Measurements from ENCODE around the gene SBF2. TPM values are rescaled to one million over a fixed set of nuclear protein-coding genes. Genes with fewer than 3 reads are reported as not detected.

Gene SBF2
- 6.9 TPM for polyA plus RNA-seq (2012; ENCODE audit: missing spikeins)

DNA sequence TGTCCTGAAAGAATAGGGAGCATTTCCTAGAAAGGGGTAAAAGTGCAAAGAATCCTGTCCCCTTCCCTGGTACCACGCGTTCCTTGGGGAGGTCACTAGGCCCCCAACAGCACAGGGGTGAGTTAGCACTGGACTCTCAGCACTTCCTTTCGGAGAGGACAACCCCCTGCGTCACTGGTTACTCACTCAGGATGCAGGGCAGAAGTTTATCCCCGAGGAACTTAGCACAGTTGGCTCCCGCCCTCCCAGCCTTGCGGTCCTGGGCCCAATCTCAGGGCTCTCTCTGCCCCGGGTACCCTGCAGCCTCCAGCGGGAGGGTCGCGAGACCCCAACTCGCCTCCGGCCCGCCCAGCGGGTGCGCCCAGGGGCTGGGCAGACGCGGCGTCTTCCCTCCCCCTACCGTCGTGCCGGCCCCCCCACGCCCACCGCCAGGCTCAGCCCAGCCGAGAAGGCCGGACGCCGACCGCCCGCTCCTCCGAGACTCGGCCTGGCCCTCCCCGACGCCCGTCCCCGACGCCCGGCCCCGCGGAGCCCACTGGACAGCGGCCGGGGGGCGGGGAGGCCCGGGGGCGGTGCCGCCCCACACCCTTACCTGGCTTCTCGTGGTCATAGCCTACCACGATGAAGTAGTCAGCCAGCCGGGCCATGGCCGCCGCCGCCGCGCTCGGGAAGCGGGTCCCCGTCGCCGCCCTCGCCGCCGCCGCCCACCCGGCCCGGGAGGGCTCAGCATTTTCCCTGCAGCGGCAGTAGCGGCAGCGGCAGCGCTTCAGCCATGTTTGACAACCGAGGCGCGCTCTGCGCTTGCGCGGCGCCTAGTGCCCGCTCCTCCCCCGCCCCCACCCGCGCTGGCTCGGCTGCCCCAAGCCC is at the start of gene SBF2:
Gene SBF2, minus strand, starts transcription at position 797 of the 867 bp plus-strand sequence. Its CDS starts 150 bp downstream, at position 647.
- FAIRE-seq = peak; percentile 87
- TF ChIP-seq TAF1 (IDR thresholded peaks at IDR 0.05; ENCODE audit: borderline replicate concordance, low read depth, low read length) (no peak), POLR2AphosphoS5 (IDR thresholded peaks at IDR 0.05; ENCODE audit: low read depth, low read length) (no peak), POLR2A (IDR thresholded peaks at IDR 0.05; ENCODE audit: low read depth, low read length) (no peak; the same call in 1 of the 2 replicates)
- DNase-seq (ENCODE audit: insufficient read length) = peak; percentile 67

DNA sequence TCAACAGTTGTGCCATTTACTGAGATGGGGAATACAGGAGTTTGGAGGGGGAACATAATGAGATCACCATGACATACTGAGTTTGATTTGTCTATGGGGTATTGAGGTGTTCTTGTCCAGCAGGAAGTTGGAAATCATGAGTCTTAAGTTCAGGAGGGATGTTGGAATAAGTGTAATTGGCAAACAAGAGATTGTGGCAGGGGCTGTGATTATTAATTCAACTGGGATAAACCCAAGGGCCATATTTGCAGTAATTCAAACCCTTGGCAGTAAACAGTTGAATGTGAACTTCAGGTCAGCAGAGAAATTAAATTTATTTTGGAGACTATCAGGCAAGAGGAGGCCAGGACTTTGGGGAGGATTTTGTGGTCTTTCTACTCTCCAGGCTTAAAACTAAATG is 44.3 kb upstream of the SBF2 start:
- no peak for TF ChIP-seq POLR2AphosphoS5 (IDR thresholded peaks at IDR 0.05; ENCODE audit: low read depth, low read length)
- TF ChIP-seq POLR2A (IDR thresholded peaks at IDR 0.05; ENCODE audit: low read depth, low read length) = no peak
- no peak for TF ChIP-seq TAF1 (IDR thresholded peaks at IDR 0.05; ENCODE audit: borderline replicate concordance, low read depth, low read length)
- FAIRE-seq = no peak

DNA sequence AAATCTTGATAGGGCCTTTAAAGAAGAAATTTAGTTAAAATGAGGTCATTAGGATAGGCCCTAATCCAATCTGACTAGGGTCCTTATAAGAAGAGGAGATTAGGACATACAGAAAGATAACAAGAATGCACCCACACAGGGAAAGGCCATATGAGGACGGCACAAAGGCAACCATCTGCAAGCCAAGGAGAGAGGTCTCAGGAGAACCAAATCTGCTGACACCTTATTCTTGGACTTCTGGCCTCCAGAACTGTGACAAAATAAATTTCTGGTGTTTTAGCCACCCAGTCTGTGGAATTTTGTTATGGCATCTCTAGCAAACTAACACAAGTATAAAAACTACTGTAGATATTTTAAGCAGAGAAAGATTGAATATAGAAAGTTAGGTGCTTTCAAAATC is 39.5 kb upstream of the SBF2 start:
- no peak for FAIRE-seq
- no peak for TF ChIP-seq POLR2AphosphoS5 (IDR thresholded peaks at IDR 0.05; ENCODE audit: low read depth, low read length)
- TF ChIP-seq POLR2A (IDR thresholded peaks at IDR 0.05; ENCODE audit: low read depth, low read length) = no peak
- no peak for TF ChIP-seq TAF1 (IDR thresholded peaks at IDR 0.05; ENCODE audit: borderline replicate concordance, low read depth, low read length)
- no peak for DNase-seq (ENCODE audit: insufficient read length)

More for the DNA sequence above, 44.3 kb upstream of the SBF2 start:
- DNase-seq (ENCODE audit: insufficient read length) = no peak

DNA sequence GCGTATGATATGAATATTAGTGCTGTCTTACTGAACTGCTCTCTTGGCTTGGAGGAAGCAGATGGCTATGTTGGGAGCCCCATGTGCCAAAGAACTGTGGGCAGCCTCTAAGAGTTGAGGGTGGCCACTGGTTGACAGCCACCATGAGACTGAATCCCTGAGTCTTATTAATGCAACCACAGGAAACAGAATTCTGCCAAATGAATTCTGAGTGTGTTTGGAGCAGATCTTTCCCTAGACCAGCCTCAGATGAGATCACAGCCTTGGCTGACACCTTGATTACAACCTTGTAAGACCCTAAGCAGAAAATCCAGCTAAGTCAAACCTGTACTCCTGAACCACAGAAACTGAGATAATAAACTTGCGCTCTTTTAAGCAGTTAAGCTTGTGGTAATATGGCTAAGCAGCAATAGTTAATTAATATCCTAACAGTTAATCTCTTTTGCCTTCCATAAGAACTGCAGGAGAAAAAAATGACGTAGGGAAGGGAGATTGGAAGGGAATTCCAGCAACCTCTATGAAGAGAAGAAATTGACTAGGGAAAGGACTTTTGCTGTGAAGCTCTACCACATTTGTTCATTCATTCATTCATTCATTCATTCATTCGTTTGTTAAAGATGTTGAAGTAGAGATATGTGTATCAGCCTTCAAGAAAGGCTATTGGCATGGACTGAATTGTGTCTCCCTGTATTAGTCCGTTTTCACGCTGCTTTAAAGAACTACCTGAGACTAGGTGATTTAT is 37.7 kb upstream of the SBF2 start:
- FAIRE-seq (peak; percentile 33), DNase-seq (ENCODE audit: insufficient read length) (no peak)
- TF ChIP-seq POLR2A (IDR thresholded peaks at IDR 0.05; ENCODE audit: low read depth, low read length) (no peak), POLR2AphosphoS5 (IDR thresholded peaks at IDR 0.05; ENCODE audit: low read depth, low read length) (no peak), TAF1 (IDR thresholded peaks at IDR 0.05; ENCODE audit: borderline replicate concordance, low read depth, low read length) (no peak)

DNA sequence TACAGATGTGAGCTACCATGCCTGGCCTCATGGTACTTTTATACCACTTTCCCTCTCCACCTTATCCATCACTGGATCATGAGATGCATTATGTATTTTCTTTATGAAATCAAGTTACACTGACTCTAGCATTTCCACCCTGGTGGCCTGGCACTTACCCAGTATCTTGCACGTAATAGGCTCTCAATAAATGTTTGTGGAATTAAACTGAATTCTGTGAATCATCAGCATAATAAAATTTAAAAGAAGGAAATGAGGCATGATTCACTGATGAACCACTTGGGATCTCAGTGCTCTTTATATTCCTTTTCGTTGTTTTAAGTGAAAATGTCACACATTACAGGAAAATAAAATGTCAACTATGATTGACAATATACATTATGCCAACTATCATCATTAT is 35.9 kb upstream of the SBF2 start:
- TF ChIP-seq TAF1 (IDR thresholded peaks at IDR 0.05; ENCODE audit: borderline replicate concordance, low read depth, low read length) (no peak), POLR2A (IDR thresholded peaks at IDR 0.05; ENCODE audit: low read depth, low read length) (no peak), POLR2AphosphoS5 (IDR thresholded peaks at IDR 0.05; ENCODE audit: low read depth, low read length) (no peak)
- no peak for DNase-seq (ENCODE audit: insufficient read length)
- no peak for FAIRE-seq

DNA sequence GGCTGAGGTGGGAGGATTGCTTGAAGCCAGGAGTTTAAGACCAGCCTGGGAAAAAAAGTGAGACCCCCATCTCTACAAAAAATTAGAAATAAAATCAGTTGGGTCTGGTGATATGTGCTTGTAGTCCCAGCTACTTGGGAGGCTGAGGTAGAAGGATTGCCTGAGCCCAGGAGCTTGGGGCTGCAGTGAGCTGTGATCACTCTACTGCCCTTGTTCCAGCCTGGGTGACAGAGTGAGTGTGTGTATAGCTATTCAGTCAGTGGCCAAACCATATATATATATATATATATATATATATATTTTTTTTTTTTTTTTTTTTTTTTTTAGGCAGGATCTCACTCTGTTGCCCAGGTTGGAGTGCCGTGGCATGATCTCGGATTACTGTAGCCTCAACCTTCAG is 35.3 kb upstream of the SBF2 start:
- FAIRE-seq (no peak), DNase-seq (ENCODE audit: insufficient read length) (no peak)
- no peak for TF ChIP-seq POLR2AphosphoS5 (IDR thresholded peaks at IDR 0.05; ENCODE audit: low read depth, low read length)
- no peak for TF ChIP-seq POLR2A (IDR thresholded peaks at IDR 0.05; ENCODE audit: low read depth, low read length)
- no peak for TF ChIP-seq TAF1 (IDR thresholded peaks at IDR 0.05; ENCODE audit: borderline replicate concordance, low read depth, low read length)

DNA sequence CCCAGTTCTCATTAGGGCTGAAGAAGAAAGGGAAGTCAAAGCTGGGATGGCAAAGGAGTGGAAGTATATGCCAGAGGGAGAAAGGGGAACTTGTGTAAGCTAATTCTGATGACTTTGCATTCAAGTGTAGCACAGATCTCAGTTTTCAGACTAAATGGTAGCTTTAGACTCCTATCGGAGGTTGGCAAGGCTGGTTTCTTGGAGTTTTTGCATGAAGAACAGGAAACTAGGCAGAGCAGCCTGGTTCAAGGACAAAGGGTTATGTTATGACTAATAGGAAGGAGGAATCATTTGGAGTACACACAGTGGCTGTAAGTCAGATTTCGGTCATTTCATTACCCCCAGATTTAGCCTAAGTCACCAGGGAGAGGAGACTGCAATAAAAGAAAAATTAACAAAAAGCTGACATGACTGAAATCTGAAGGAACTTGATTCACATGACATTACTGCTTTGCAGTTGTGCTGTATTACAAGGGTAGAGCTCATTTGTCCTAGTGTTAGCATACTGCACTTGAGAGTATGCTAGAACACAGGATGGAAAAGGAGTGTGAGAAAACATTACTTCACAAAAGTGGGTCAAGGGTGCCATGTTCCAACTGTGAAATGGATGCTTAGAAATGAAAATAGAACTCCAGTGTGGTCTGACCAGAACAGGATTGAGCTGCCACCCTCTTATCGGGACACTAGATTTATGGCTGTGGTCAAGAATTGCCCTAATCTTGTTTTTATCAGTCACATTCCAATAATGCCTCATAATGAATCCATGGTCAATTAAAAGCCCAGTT is 34.5 kb upstream of the SBF2 start:
- DNase-seq (ENCODE audit: insufficient read length) = no peak
- no peak for FAIRE-seq
- TF ChIP-seq POLR2AphosphoS5 (IDR thresholded peaks at IDR 0.05; ENCODE audit: low read depth, low read length) = no peak
- TF ChIP-seq TAF1 (IDR thresholded peaks at IDR 0.05; ENCODE audit: borderline replicate concordance, low read depth, low read length) = no peak
- no peak for TF ChIP-seq POLR2A (IDR thresholded peaks at IDR 0.05; ENCODE audit: low read depth, low read length)

DNA sequence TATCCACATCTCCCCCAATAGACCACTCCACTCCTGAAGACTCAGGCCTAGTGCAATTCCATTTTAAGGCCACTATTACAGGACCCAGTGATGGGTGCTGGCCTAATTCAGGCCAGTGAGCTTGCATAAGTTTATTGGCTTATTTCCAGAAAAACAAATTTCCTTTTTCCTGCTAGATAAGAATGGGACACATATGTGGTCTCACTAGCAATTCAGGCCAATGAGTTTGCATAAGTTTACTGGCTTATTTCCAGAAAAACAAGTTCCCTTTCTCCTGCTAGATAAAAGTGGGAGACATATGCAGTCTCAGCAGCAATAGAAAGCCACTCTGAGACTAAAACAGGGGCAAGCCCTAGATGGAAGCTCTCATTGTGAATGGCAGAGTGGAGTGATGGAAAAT is 33.2 kb upstream of the SBF2 start:
- TF ChIP-seq POLR2A (IDR thresholded peaks at IDR 0.05; ENCODE audit: low read depth, low read length) (no peak), TAF1 (IDR thresholded peaks at IDR 0.05; ENCODE audit: borderline replicate concordance, low read depth, low read length) (no peak)
- FAIRE-seq (no peak), DNase-seq (ENCODE audit: insufficient read length) (no peak)

DNA sequence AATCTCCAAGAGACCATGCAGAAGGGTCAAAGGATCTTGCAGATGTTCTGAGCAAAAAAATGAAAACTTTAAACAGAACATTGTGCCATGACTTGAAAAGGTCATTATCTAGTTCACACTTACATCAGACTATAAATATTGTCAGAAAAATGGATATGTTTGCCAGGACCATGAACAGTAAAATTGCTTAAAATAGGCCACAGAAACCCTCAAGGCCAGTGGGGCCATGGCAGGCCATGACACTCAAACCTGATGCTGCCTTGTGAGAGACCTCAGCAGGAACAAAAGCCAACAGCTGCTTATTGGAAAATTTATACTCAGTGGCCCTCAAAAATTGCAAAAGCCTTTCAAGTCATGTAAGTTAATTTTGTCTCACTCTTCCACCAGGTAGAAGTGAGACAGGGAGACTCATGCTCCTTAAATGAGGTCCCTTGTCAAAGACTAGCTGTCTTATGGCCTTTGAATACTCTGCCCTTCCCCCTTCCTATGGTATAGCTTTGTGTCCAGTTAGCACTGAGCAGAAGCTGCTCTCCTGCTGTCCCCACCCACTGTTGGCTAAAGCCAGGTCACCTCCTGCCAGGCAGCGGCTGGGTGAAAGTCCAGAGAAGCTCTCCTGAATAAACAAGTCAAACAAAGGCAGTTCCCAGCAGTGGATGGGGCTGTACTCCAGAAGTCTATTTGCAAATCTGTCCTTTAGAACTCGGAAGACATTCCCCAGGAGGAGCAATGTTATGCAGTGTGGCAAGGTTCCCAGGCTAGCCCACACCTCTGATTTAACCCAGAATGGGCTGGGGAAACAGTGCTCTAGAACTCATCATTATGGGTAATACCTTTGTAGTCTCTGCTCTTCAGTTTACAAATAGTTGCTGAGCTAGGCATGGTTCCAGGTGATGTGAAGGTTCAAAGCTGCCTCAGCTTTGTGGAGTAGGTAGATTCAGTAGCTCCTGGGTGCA is 32.3 kb upstream of the SBF2 start:
- DNase-seq (ENCODE audit: insufficient read length) = no peak
- no peak for FAIRE-seq
- TF ChIP-seq TAF1 (IDR thresholded peaks at IDR 0.05; ENCODE audit: borderline replicate concordance, low read depth, low read length) = no peak
- no peak for TF ChIP-seq POLR2A (IDR thresholded peaks at IDR 0.05; ENCODE audit: low read depth, low read length)
- no peak for TF ChIP-seq POLR2AphosphoS5 (IDR thresholded peaks at IDR 0.05; ENCODE audit: low read depth, low read length)

DNA sequence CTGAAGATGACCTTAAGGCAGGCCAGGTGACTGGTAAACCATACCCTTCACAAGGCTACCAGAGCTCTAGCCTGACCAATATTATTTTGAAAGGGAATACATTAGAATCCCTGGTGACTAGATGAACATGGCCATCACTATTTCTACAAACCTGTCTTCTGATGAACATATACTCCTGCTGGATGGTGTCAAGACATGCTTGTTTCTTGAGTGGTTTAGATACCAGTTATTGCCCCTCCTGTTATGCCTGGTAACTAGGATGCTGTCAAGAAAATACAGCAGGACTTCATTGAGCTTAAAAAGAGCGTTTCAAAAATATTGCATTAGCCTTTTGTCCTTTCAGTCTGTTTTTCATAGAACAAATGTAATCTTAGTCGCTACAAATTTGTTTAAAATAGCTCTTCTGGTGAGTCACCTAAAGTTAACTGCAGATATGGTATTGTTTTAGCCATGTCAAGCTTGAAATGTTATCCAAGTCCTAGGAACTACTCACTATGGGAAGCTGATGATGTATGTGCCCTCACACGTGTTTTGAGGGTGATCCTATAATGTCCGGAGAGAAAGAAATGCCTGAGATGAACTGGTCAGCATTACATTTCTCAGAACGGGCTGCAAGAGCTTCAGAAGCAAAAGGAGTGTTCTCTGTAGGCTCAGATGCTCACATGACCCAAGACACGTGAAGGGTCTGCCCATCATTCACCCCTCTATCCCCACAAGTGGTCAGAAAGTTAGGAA is 31.4 kb upstream of the SBF2 start:
- FAIRE-seq (peak; percentile 24), DNase-seq (ENCODE audit: insufficient read length) (no peak)
- TF ChIP-seq POLR2AphosphoS5 (IDR thresholded peaks at IDR 0.05; ENCODE audit: low read depth, low read length) (no peak), POLR2A (IDR thresholded peaks at IDR 0.05; ENCODE audit: low read depth, low read length) (no peak), TAF1 (IDR thresholded peaks at IDR 0.05; ENCODE audit: borderline replicate concordance, low read depth, low read length) (no peak)

Measured in GM12892 (cell line).